ENCODE results near the gene PRRC2B. TPM values are rescaled to one million over a fixed set of nuclear protein-coding genes. Genes with fewer than 3 reads are reported as not detected.

PRRC2B gene
- total and polyA plus RNA-seq, 7 donors = 10.8 to 98.6 (median 65.3) TPM

- DNase-seq = peak; percentile 76
- H3K4me3 ChIP-seq = peak overlapping the region; percentile 75 to 99 (median 88)
- peak overlapping the region; percentile 84 to 87 (median 86) for H3K27ac ChIP-seq
- peaks cover 0 to 20% (median 15%) of the 10 kb centered on the region in 4 donors for H3K4me1 ChIP-seq
- H3K27me3 ChIP-seq = no peaks in the 10 kb centered on the region
- TF ChIP-seq EP300 (IDR thresholded peaks at IDR 0.05) (no peak), POLR2A (IDR thresholded peaks at IDR 0.05) (no peak), POLR2AphosphoS5 (IDR thresholded peaks at IDR 0.05) (no peak), CTCF (IDR thresholded peaks at IDR 0.05) (peak in 1 of 4 experiments; percentile 27)
- 2 to 5% methylated on average over 29 of the region's 29 CpGs for WGBS, 2 donors
- intact Hi-C loops (cut with DNase I) = loop anchor here (5.0 kb wide), 1 partner anchor 207 kb away; no protein-coding TSS in a partner anchor
- no peaks in the 10 kb centered on the region for H3K9me3 ChIP-seq
- peaks cover 16 to 42% (median 31%) of the 10 kb centered on the region in 4 donors for H3K36me3 ChIP-seq
Observed at GRCh38 chr9:131530546-131530919, 136.6 kb downstream of the PRRC2B start.

DNA sequence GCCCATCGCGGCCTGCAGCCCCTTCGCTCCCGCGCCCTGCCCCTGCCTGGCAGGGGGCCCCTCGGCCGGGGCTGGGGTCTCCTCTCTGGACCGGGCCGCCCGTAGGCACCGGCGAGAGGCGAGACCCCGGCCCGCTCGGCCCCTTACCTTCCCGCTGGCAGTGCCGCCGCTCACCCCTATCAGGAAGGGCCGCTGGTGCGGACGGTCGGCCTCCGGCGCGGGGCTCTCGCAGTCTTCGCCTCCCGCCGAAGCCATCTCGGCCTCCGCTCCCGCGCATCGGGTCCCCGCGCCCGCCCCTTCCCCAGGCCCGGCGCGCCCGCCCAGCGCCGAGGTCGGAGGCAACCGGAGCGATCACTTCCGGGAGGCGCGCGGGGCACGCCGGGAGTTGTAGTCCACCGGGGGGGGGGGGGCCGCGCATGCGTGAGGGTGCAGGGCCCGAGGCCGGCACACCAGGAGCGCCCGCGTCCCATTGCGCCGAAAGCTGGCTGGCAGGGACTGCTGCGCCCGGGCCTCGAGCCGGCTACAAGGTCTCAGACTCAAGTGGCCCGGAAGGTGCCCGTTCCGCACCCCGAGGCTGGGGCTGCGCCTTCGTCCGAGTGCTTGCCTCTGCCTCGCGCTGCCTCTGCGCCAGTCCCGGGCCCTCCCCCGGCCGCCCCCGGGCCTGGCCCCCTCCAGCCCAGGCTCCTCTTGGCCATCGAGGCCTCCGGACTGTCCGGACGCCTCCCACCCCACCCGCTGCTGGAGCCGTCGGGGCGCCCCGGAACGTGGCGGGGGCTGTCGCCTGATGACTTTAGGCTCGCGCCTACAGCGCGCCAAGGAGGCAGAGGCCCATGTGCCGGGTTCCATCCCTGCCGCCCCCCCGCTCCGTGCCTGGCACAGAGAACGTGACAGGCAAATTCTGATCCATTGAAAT is 137.3 kb downstream of the PRRC2B start, which contains the start of gene UCK1:
Gene UCK1 (minus strand): TSS at position 344 of the 913 bp plus-strand sequence. CDS start 89 bp downstream, at position 255.
- DNase-seq = peak; percentile 90
- Histone ChIP-seq H3K36me3 (peaks cover 16 to 35% (median 28%) of the 10 kb centered on the region in 4 donors), H3K9me3 (no peaks in the 10 kb centered on the region), H3K4me3 (peak within 1 kb of the TSS; percentile 75 to 99 (median 88)), H3K27ac (peak within 1 kb of the TSS; percentile 84 to 87 (median 86)), H3K4me1 (peaks cover 0 to 20% (median 15%) of the 10 kb centered on the region in 4 donors), H3K27me3 (no peaks in the 10 kb centered on the region)
- WGBS, 2 donors = 11 to 12% methylated on average over 103 of the region's 103 CpGs
- TF ChIP-seq POLR2A (IDR thresholded peaks at IDR 0.05) = peak; percentile 55 to 58
- no peak for TF ChIP-seq CTCF (IDR thresholded peaks at IDR 0.05)
- TF ChIP-seq POLR2AphosphoS5 (IDR thresholded peaks at IDR 0.05) = peak; percentile 64 to 91 (median 78)
- no peak for TF ChIP-seq EP300 (IDR thresholded peaks at IDR 0.05)
- intact Hi-C loops (cut with DNase I) = loop anchor here (5.0 kb wide), 1 partner anchor 206 kb away; no protein-coding TSS in a partner anchor

DNA sequence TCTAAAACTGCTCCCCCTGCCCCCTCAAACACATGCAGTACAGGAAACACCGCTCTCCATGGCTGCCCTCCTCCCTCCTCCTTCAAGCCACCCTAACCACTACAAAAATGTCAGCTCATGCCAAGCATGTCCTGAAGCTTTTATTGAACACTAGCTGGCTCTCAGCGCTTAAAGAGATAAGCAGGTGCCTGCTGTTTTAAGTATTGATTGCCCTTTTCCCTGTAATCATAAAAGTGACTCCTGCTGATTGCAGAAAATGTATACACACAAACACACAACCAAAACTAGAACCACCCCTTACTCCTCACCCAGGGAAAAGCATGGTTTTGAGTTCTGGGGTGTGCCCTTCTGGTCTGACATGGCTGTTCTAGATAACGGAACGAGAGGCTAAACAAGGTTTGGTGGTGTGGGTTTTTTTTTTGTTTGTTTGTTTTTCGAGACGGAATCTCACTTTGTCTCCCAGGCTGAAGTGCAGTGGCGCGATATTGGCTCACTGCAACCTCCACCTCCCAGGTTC is 140.9 kb downstream of the PRRC2B start:
- 7 to 36% methylated on average over 8 of the region's 8 CpGs for WGBS, 2 donors
- no peaks in the 10 kb centered on the region for H3K36me3 ChIP-seq
- peaks cover 0 to 17% (median 12%) of the 10 kb centered on the region in 4 donors for H3K4me1 ChIP-seq
- H3K4me3 ChIP-seq = no peak overlapping the region
- no peak for DNase-seq
- intact Hi-C loops (cut with DNase I) = loop anchor here (5.0 kb wide), 1 partner anchor 203 kb away; no protein-coding TSS in a partner anchor
- no peak for TF ChIP-seq POLR2A (IDR thresholded peaks at IDR 0.05)
- no peak for TF ChIP-seq CTCF (IDR thresholded peaks at IDR 0.05)
- TF ChIP-seq EP300 (IDR thresholded peaks at IDR 0.05) = no peak
- TF ChIP-seq POLR2AphosphoS5 (IDR thresholded peaks at IDR 0.05) = no peak
- H3K27me3 ChIP-seq = no peaks in the 10 kb centered on the region
- no peak overlapping the region for H3K27ac ChIP-seq
- no peaks in the 10 kb centered on the region for H3K9me3 ChIP-seq

DNA sequence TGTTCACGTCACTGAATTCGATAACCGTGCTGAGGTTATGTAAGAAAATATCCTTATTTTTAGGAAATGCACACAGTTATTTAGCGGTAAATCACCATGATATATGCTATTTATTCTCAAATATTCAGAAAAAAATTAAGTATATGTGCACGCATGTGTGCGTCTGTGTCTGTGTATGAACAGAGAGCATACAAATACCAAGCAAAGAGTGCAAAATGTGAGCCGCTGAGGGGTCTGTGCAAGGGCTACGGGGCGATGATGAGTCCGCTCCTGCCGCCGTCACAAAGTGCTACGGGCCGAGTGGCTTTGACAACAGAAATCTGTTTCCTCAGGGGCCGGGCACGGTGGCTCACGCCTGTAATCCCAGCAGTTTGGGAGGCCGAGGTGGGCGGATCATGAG is 144.1 kb downstream of the PRRC2B start:
- no peak for DNase-seq
- H3K9me3 ChIP-seq = peaks cover 0 to 4% (median 0%) of the 10 kb centered on the region in 4 donors
- H3K4me1 ChIP-seq = no peaks in the 10 kb centered on the region
- H3K4me3 ChIP-seq = no peak overlapping the region
- intact Hi-C loops (cut with DNase I) = no loop called here
- no peak overlapping the region for H3K27ac ChIP-seq
- no peaks in the 10 kb centered on the region for H3K27me3 ChIP-seq
- WGBS, 2 donors = 96 to 97% methylated on average over 19 of the region's 19 CpGs
- TF ChIP-seq POLR2AphosphoS5 (IDR thresholded peaks at IDR 0.05) = no peak
- TF ChIP-seq POLR2A (IDR thresholded peaks at IDR 0.05) = no peak
- no peak for TF ChIP-seq EP300 (IDR thresholded peaks at IDR 0.05)
- no peak for TF ChIP-seq CTCF (IDR thresholded peaks at IDR 0.05)
- H3K36me3 ChIP-seq = no peaks in the 10 kb centered on the region
